Endothelial cell of umbilical vein (primary cell): ENCODE measurements around the gene GPR183. TPM values are rescaled to one million over a fixed set of nuclear protein-coding genes. Genes with fewer than 3 reads are reported as not detected.

Experiments
- BruUV-seq: library from RNA; stranded (reverse); fragments of 400-500 nt; replicated peaks from 2 replicates; lab custom pipeline; 2021; lab: Mats Ljungman, UMichigan
- CTCF ChIA-PET: fragments of 300-600, 350-600 bp; sonication (Branson Sonifier 250); formaldehyde crosslinking; loops from one replicate; lab custom pipeline; 2021; ENCODE audit warnings: antibody characterized with exemption, inconsistent platforms; lab: Charles Lee
- POLR2A ChIA-PET: fragments of 300-600, 350-600 bp; sonication (Branson Sonifier 250); formaldehyde crosslinking; loops from one replicate; lab custom pipeline; 2021; ENCODE audit warnings: antibody characterized with exemption, inconsistent platforms; lab: Charles Lee
- DNase-seq: peaks from one replicate; pipeline ENCODE4 v3.0.0-alpha.2; 2011; ENCODE audit warnings: low read depth, low spot score
- FAIRE-seq: peaks from 2 replicates; lab custom pipeline; 2011; peaks lifted over from hg19 to GRCh38; lab: Jason Lieb, UNC
- H2AFZ ChIP-seq: 2 replicates; pipeline ENCODE4 v1.6.0; 2012; ENCODE audit warnings: low read depth, low read length, control low read depth, inconsistent platforms
- H3K27ac ChIP-seq: 2 replicates; pipeline ENCODE4 v1.5.1; 2011; ENCODE audit warnings: low read depth, mild to moderate bottlenecking, control low read depth, low read length, moderate library complexity; ENCODE audit not compliant: insufficient read depth
- H3K27me3 ChIP-seq, 2 experiments: 2 replicates each; pipeline versions ENCODE4 v1.6.0 to v1.6.1; 2011; ENCODE audit warnings: low read length in 2 of 2, mixed read lengths in 1 of 2; ENCODE audit not compliant: control insufficient read depth in 2 of 2, insufficient read depth in 2 of 2
- H3K36me3 ChIP-seq, 2 experiments: 2 replicates in 1 of 2; 3 replicates in 1 of 2; pipeline ENCODE4 v1.5.1; 2011; ENCODE audit warnings: low read length in 2 of 2, mild to moderate bottlenecking in 1 of 2, moderate library complexity in 1 of 2; ENCODE audit not compliant: control insufficient read depth in 2 of 2, insufficient read depth in 2 of 2; ENCODE audit errors: extremely low read depth in 1 of 2
- H3K4me1 ChIP-seq: 3 replicates; pipeline ENCODE4 v1.5.1; 2011; ENCODE audit warnings: mild to moderate bottlenecking, low read length; ENCODE audit not compliant: control insufficient read depth, insufficient read depth; ENCODE audit errors: extremely low read depth
- H3K4me2 ChIP-seq: 2 replicates; pipeline ENCODE4 v1.6.1; 2011; ENCODE audit warnings: low read length, control low read depth, mixed read lengths; ENCODE audit not compliant: insufficient read depth
- H3K4me3 ChIP-seq, 3 experiments: fragments of 200-600 bp in 1 of 3; sonication (generic), shearing (Covaris generic) in 1 of 3; replicated peaks in 1 of 3; 2 replicates each; pipeline ENCODE4 v1.5.1; 2011 to 2016; ENCODE audit warnings: control low read depth in 3 of 3, low read length in 3 of 3, mild to moderate bottlenecking in 2 of 3, inconsistent platforms in 1 of 3, low read depth in 1 of 3, moderate library complexity in 1 of 3; ENCODE audit not compliant: insufficient read depth in 1 of 3
- H3K79me2 ChIP-seq: 2 replicates; pipeline ENCODE4 v1.6.0; 2012; ENCODE audit warnings: low read length, inconsistent platforms; ENCODE audit not compliant: control insufficient read depth, insufficient read depth
- H3K9ac ChIP-seq: replicated peaks from 2 replicates; pipeline ENCODE3; 2011; ENCODE audit warnings: low read length, control low read depth; ENCODE audit not compliant: insufficient read depth; ENCODE audit errors: extremely low read depth
- H3K9me1 ChIP-seq: replicated peaks from 3 replicates; pipeline ENCODE4 v1.6.0; 2011; ENCODE audit warnings: mild to moderate bottlenecking, low read length; ENCODE audit not compliant: control insufficient read depth, insufficient read depth; ENCODE audit errors: extremely low read depth
- H3K9me3 ChIP-seq: replicated peaks from 2 replicates; pipeline ENCODE4 v1.5.1; 2012; ENCODE audit warnings: low read length, inconsistent platforms; ENCODE audit not compliant: control insufficient read depth, insufficient read depth
- H4K20me1 ChIP-seq: replicated peaks from 2 replicates; pipeline ENCODE3; 2011; ENCODE audit warnings: mild to moderate bottlenecking, low read length; ENCODE audit not compliant: control insufficient read depth, insufficient read depth; ENCODE audit errors: extremely low read depth
- EZH2 ChIP-seq: IDR thresholded peaks from 2 replicates; pipeline ENCODE4 v1.6.1; 2012; ENCODE audit warnings: borderline replicate concordance, low read depth, mild to moderate bottlenecking, moderate library complexity, low read length, inconsistent platforms; ENCODE audit not compliant: severe bottlenecking
- GATA2 ChIP-seq: IDR thresholded peaks from 2 replicates; pipeline ENCODE4 v1.7.0; 2011; ENCODE audit warnings: low read depth, mild to moderate bottlenecking, moderate library complexity, mixed read lengths, low read length; ENCODE audit not compliant: insufficient read length, insufficient read depth
- JUN ChIP-seq: IDR thresholded peaks from 2 replicates; pipeline ENCODE4 v1.6.1; 2011; ENCODE audit warnings: borderline replicate concordance, low read depth; ENCODE audit not compliant: insufficient read length, insufficient read depth
- MYC ChIP-seq: IDR thresholded peaks from one replicate; pipeline ENCODE4 v1.6.1; 2011; ENCODE audit warnings: mild to moderate bottlenecking, low read depth, low read length
- POLR2A ChIP-seq: IDR thresholded peaks from 2 replicates; pipeline ENCODE4 v1.6.1; 2012; ENCODE audit warnings: low read depth, mild to moderate bottlenecking, control low read depth, low read length
- POLR2AphosphoS5 ChIP-seq: IDR thresholded peaks from 2 replicates; pipeline ENCODE4 v1.6.1; 2012; ENCODE audit warnings: low read depth, mild to moderate bottlenecking, control low read depth, low read length, moderate library complexity; ENCODE audit not compliant: insufficient read depth
- dilution Hi-C: fragments of 300-500 bp; cut with MboI; formaldehyde crosslinking; loops from one replicate; pipeline ENCODE4 v1.15.0; 2019; ENCODE audit warnings: low sequenced_read_pairs; ENCODE audit not compliant: extremely low pct_ligation_motif_present
- intact Hi-C: fragments of 100-400 bp; cut with micrococcal nuclease; formaldehyde crosslinking; loops from one replicate; pipeline ENCODE4 v1.10.0; 2022
- polyA plus RNA-seq, 4 experiments: library from polyadenylated mRNA; depleted of rRNA in 3 of 4; stranded (reverse) in 3 of 4; unstranded in 1 of 4; fragments of >200 nt; gene quantifications; 2 replicates each; pipeline versions ENCODE4 v1.2.1 to v1.2.3, GENCODE V29; 2011 to 2012; ENCODE audit warnings: missing spikeins in 1 of 4
- total RNA-seq: library from RNA; stranded (reverse); gene quantifications from 2 replicates; pipeline ENCODE4 v1.2.3, GENCODE V29; 2021
- TF ChIP-seq, protein P1 (sequence below): IDR thresholded peaks from 2 replicates; pipeline ENCODE4 v1.6.1; 2011; ENCODE audit not compliant: insufficient read depth, insufficient read length
- TF ChIP-seq, protein P2 (sequence below), 2 donors: IDR thresholded peaks; 1 replicate in 1 of 2; 2 replicates in 1 of 2; pipeline ENCODE4 v1.5.1; 2011; ENCODE audit warnings: low read length in 2 of 2, mild to moderate bottlenecking in 2 of 2, moderate library complexity in 2 of 2, control low read depth in 1 of 2, inconsistent platforms in 1 of 2, low read depth in 1 of 2; ENCODE audit not compliant: insufficient read depth in 1 of 2; ENCODE audit errors: extremely low read depth in 1 of 2

The GPR183 gene
- total and polyA plus RNA-seq, 2 donors (not counting 3 experiments of a cell fraction or from before 2014, with no cell fraction given), result 0.23 TPM; not detected in 1

DNA sequence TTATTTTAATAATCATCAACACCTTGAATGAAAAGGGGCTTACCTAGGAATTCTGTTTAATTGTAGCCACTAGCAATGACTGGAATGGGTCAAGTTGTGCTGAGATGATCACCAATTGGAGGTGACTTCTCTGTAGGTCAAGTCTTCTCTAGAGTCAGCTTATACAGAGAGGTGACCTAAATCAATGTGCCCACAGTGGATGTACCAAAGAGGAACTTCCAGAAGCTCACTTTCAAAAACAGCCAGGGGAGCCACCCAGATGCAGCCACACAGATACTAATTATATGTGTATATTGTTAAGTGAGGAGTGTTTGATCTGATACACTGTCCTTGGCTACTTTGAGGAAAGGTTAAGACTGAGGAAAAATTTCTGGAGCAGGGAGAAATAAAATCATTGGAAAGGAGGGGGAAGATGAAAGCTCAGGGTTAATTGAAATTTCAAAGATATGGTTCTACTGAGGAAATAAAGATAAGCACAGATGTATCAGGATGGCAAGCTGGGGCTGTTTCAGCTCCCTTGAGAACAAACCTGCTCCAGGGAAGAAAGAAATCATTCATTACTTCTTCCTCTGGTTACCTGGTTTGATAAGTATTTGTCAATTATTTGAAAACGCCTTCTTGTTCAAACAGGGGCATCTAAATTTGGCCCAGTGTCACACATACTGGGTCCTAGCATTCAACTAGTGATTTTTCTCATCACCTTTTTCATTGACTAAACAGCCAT, 5.1 kb downstream of the GPR183 start:
- no peak overlapping the region for H3K4me3 ChIP-seq
- H3K27ac ChIP-seq, result no peak overlapping the region
- no TSS peak for BruUV-seq
- DNase-seq, result no peak
- H3K36me3 ChIP-seq, result no peaks in the 10 kb centered on the region
- dilution Hi-C loops (no loop called here), intact Hi-C loops (no loop called here)
- no peaks in the 10 kb centered on the region for H3K9me3 ChIP-seq
- H3K9ac ChIP-seq, result no peak overlapping the region
- H4K20me1 ChIP-seq, result no peaks in the 10 kb centered on the region
- H3K4me1 ChIP-seq, result peaks cover 2% of the 10 kb centered on the region
- no peak overlapping the region for H2AFZ ChIP-seq
- H3K79me2 ChIP-seq, result no peaks in the 10 kb centered on the region
- CTCF ChIA-PET, result interaction anchor here (1.0 to 1.2 kb wide), 2 partner anchors 9 to 32 kb away, joined by 3 to 4 read pairs; no protein-coding TSS in a partner anchor
- FAIRE-seq, result no peak
- no peak overlapping the region for H3K4me2 ChIP-seq
- no peaks in the 10 kb centered on the region for H3K27me3 ChIP-seq
- POLR2A ChIA-PET, result no interaction called here
- H3K9me1 ChIP-seq, result no peaks in the 10 kb centered on the region
- TF ChIP-seq, protein P1, sequence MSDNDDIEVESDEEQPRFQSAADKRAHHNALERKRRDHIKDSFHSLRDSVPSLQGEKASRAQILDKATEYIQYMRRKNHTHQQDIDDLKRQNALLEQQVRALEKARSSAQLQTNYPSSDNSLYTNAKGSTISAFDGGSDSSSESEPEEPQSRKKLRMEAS, result no peak
- TF ChIP-seq, protein P2, sequence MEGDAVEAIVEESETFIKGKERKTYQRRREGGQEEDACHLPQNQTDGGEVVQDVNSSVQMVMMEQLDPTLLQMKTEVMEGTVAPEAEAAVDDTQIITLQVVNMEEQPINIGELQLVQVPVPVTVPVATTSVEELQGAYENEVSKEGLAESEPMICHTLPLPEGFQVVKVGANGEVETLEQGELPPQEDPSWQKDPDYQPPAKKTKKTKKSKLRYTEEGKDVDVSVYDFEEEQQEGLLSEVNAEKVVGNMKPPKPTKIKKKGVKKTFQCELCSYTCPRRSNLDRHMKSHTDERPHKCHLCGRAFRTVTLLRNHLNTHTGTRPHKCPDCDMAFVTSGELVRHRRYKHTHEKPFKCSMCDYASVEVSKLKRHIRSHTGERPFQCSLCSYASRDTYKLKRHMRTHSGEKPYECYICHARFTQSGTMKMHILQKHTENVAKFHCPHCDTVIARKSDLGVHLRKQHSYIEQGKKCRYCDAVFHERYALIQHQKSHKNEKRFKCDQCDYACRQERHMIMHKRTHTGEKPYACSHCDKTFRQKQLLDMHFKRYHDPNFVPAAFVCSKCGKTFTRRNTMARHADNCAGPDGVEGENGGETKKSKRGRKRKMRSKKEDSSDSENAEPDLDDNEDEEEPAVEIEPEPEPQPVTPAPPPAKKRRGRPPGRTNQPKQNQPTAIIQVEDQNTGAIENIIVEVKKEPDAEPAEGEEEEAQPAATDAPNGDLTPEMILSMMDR (IDR thresholded peaks at IDR 0.05; ENCODE audit: extremely low read depth in 1 of 2, insufficient read depth in 1 of 2, low read depth in 1 of 2, low read length in 2 of 2), result no peak
- no peak for TF ChIP-seq JUN
- no peak for TF ChIP-seq MYC
- no peak for TF ChIP-seq GATA2
- no peak for TF ChIP-seq POLR2AphosphoS5
- no peak for TF ChIP-seq POLR2A
- TF ChIP-seq EZH2, result no peak
